H1 (cell line): ENCODE results near the gene EIF4E1B. TPM values are rescaled to one million over a fixed set of nuclear protein-coding genes. Genes with fewer than 3 reads are reported as not detected.

Experiments used
- YY1 ChIP-seq: IDR thresholded peaks from 2 replicates; pipeline ENCODE4 v1.6.1; 2011; ENCODE audit warnings: low read depth, mild to moderate bottlenecking, low read length
- polyA plus RNA-seq, 7 experiments: library from polyadenylated mRNA; depleted of rRNA in 3 of 7; stranded (reverse) in 5 of 7; unstranded in 2 of 7; fragments of >200 nt in 5 of 7; fragments of 200-250 nt in 2 of 7; gene quantifications; 1 replicate in 5 of 7; 2 replicates in 1 of 7; 4 replicates in 1 of 7; pipeline versions ENCODE4 v1.2.1 to v1.2.3, GENCODE V29; 2011 to 2013; ENCODE audit warnings: missing spikeins in 2 of 7, mixed read lengths in 2 of 7
- total RNA-seq: library from RNA; stranded (reverse); fragmentation: NEBNext Ultra II Directional; extraction: Animal tissue kit (Norgen Biotek cat#: 25700); gene quantifications from 2 replicates; pipeline ENCODE4 v1.2.1, GENCODE V29; 2021
- TF ChIP-seq, protein P1 (sequence below): IDR thresholded peaks from 2 replicates; pipeline ENCODE4 v1.6.1; 2012; ENCODE audit warnings: inconsistent platforms

EIF4E1B gene
- total and polyA plus RNA-seq, 2 of the 8 experiments (the other 6 are each of a cell fraction or from before 2014, with no cell fraction given): 0.97 to 1.3 TPM

- no peak for TF ChIP-seq YY1
- TF ChIP-seq, protein P1, sequence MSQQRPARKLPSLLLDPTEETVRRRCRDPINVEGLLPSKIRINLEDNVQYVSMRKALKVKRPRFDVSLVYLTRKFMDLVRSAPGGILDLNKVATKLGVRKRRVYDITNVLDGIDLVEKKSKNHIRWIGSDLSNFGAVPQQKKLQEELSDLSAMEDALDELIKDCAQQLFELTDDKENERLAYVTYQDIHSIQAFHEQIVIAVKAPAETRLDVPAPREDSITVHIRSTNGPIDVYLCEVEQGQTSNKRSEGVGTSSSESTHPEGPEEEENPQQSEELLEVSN: no peak
Measured at GRCh38 chr5:176658007-176658599, 27.6 kb downstream of the EIF4E1B start (continued).
